ENCODE measurements around the gene HTT. TPM values are rescaled to one million over a fixed set of nuclear protein-coding genes. Genes with fewer than 3 reads are reported as not detected.

HTT gene
- total and polyA plus RNA-seq, 9 of the 15 experiments (the other 6 are each of a cell fraction or from before 2014, with no cell fraction given), result 0.66 to 31.6 (median 14.7) TPM

- BruUV-seq (replicated peaks), result no TSS peak
- FAIRE-seq (no peak), ATAC-seq (no peak), DNase-seq (ENCODE audit: extremely low read depth in 1 of 4, low spot score in 3 of 4) (no peak)
- Histone ChIP-seq H3K9me3 (replicated peaks; ENCODE audit: control insufficient read depth, insufficient read depth, low read depth, low read length) (no peaks in the 10 kb centered on the region), H4K20me1 (replicated peaks; ENCODE audit: control insufficient read depth, insufficient read depth, low read length) (no peaks in the 10 kb centered on the region), H3K36me3 (ENCODE audit: control insufficient read depth, insufficient read depth, low read length) (peaks cover 49% of the 10 kb centered on the region; the same call in 2 of the 3 replicates), H3K9ac (ENCODE audit: insufficient read depth in 1 of 2, low read depth in 2 of 2, low read length in 2 of 2) (no peak overlapping the region), H3K4me1 (replicated peaks in 1 of 2; ENCODE audit: control insufficient read depth in 2 of 2, insufficient read depth in 2 of 2, low read length in 2 of 2) (no peaks in the 10 kb centered on the region), H2AFZ (ENCODE audit: low read depth, low read length) (no peak overlapping the region), H3K79me2 (ENCODE audit: control insufficient read depth, insufficient read depth, low read length) (no peaks in the 10 kb centered on the region), H3K4me3 (no peak overlapping the region), H3K27me3 (ENCODE audit: control insufficient read depth in 2 of 2, insufficient read depth in 2 of 2, low read length in 2 of 2) (no peaks in the 10 kb centered on the region), H3K4me2 (ENCODE audit: insufficient read depth, low read length) (no peak overlapping the region), H3K27ac (ENCODE audit: extremely low read depth, low read depth, low read length) (no peak overlapping the region), H3K9me1 (ENCODE audit: control insufficient read depth, insufficient read depth, low read length) (no peaks in the 10 kb centered on the region)
- no peak for TF ChIP-seq CEBPG (CRISPR knock-in tag; IDR thresholded peaks at IDR 0.05)
- TF ChIP-seq CEBPG (tag; conservative IDR thresholded peaks at IDR 0.05 in 1 of 2, IDR thresholded peaks at IDR 0.05 in 1 of 2), result no peak
- no peak for TF ChIP-seq BDP1 (IDR thresholded peaks at IDR 0.05; ENCODE audit: insufficient read depth, insufficient read length)
- no peak for TF ChIP-seq XRCC3 (IDR thresholded peaks at IDR 0.05)
- TF ChIP-seq NFXL1 (CRISPR knock-in tag; IDR thresholded peaks at IDR 0.05), result no peak
- TF ChIP-seq ZZZ3 (IDR thresholded peaks at IDR 0.05), result no peak
- TF ChIP-seq ZC3H11A (IDR thresholded peaks at IDR 0.05; ENCODE audit: low read depth, low read length), result no peak
- no peak for TF ChIP-seq ZNF263 (CRISPR knock-in tag; IDR thresholded peaks at IDR 0.05; ENCODE audit: borderline replicate concordance)
- no peak for TF ChIP-seq ZBTB12 (CRISPR knock-in tag; IDR thresholded peaks at IDR 0.05)
- no peak for TF ChIP-seq TAF7 (tag; IDR thresholded peaks at IDR 0.05)
- no peak for TF ChIP-seq FOXA3 (CRISPR knock-in tag; conservative IDR thresholded peaks at IDR 0.05 in 1 of 2, IDR thresholded peaks at IDR 0.05 in 1 of 2)
- no peak for TF ChIP-seq SIRT6 (IDR thresholded peaks at IDR 0.05; ENCODE audit: low read depth, low read length)
- TF ChIP-seq HDGF (IDR thresholded peaks at IDR 0.05), result no peak
- TF ChIP-seq LCOR (CRISPR knock-in tag; IDR thresholded peaks at IDR 0.05), result no peak
- no peak for TF ChIP-seq MBD1 (CRISPR knock-in tag; IDR thresholded peaks at IDR 0.05)
- no peak for TF ChIP-seq BRCA1 (IDR thresholded peaks at IDR 0.05)
- no peak for TF ChIP-seq BRCA1 (CRISPR knock-in tag; IDR thresholded peaks at IDR 0.05)
- in situ Hi-C loops (cut with MboI) (no loop called here), intact Hi-C loops (cut with micrococcal nuclease) (no loop called here)
- POLR2A ChIA-PET, result interaction anchor here (0.8 kb wide), 1 partner anchor 9 kb away, joined by 3 read pairs; no protein-coding TSS in a partner anchor
- CTCF ChIA-PET (ENCODE audit: low intra/inter-chr PET ratio), result no interaction called here
- 83% methylated on average over 9 of the region's 11 CpGs for WGBS (ENCODE audit: insufficient coverage, low coverage, missing lambda C conversion rate)
These were observed 112.1 kb downstream of the HTT start for GRCh38 chr4:3186609-3187008.
